Peyer's patch (tissue), 4 donors: ENCODE results near the gene GTPBP1.

ENCODE experiments used
- POLR2A ChIP-seq, 2 donors: fragments of 450-650 bp; IDR thresholded peaks; one replicate each; pipeline ENCODE4 v1.5.1; 2017; ENCODE audit warnings: antibody characterized with exemption in 2 of 2, mild to moderate bottlenecking in 2 of 2, moderate library complexity in 2 of 2
- TF ChIP-seq, protein P1 (sequence below), 6 experiments: fragments of 450-650 bp in 4 of 6; fragments of 200-600 bp in 2 of 6; sonication (generic) in 1 of 6; IDR thresholded peaks; one replicate each; pipeline ENCODE4 v1.5.1; 2017 to 2019; ENCODE audit warnings: antibody characterized with exemption in 6 of 6, mild to moderate bottlenecking in 3 of 6, moderate library complexity in 1 of 6

DNA sequence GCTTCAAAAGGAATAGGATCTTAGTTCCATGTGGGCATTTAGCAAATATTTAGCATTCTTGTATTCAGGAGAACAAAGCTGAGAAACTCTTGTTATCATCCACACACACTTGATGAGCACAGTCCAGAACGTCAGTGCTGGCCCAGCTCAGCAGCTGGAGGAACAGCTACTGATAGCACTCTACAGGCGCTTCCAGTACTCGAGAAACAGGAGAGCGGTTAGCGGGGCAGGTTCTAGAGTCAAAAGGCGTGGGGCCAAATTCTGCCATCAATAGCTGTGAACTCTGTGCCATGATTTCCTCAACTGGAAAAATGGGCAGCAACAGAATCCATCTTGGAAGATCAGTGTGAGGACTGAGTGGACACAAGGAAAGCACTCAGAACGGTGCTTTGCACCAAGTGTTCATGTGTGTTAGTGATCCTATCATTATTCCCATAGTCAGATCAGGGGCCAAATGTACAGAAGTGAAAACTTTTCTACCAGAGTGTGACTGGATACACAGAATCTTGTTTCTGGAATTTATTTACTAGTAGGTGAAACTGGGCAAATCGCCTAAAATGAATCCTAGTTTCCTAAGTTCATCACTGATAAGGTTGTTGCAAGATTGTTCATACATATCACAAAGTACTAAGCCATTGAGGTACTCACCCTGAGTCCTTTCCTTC is 8.2 kb upstream of the GTPBP1 start:
- peak in 1 of 2 donors; percentile 45 for TF ChIP-seq POLR2A (IDR thresholded peaks at IDR 0.05)
- TF ChIP-seq, protein P1, sequence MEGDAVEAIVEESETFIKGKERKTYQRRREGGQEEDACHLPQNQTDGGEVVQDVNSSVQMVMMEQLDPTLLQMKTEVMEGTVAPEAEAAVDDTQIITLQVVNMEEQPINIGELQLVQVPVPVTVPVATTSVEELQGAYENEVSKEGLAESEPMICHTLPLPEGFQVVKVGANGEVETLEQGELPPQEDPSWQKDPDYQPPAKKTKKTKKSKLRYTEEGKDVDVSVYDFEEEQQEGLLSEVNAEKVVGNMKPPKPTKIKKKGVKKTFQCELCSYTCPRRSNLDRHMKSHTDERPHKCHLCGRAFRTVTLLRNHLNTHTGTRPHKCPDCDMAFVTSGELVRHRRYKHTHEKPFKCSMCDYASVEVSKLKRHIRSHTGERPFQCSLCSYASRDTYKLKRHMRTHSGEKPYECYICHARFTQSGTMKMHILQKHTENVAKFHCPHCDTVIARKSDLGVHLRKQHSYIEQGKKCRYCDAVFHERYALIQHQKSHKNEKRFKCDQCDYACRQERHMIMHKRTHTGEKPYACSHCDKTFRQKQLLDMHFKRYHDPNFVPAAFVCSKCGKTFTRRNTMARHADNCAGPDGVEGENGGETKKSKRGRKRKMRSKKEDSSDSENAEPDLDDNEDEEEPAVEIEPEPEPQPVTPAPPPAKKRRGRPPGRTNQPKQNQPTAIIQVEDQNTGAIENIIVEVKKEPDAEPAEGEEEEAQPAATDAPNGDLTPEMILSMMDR (IDR thresholded peaks at IDR 0.05) = no peak
